Activated naive CD8-positive, alpha-beta T cell treated with anti-CD3 and anti-CD28 coated beads, Interleukin-2, amount 10 ng/mL, durations not matched to agents 7 days and 5 days (primary cell): Measurements from ENCODE around the gene NCAPG2. TPM values are rescaled to one million over a fixed set of nuclear protein-coding genes. Genes with fewer than 3 reads are reported as not detected.
A peak's percentile ranks its signal among the peaks of the same experiment; 100 is the strongest.

Source experiments
- ATAC-seq: fragments of 150-1000 bp; cut with Tn5 transposase; one replicate; pipeline ENCODE4 v1.10.0; 2021; ENCODE audit warnings: low read depth, moderate library complexity
- POLR2A ChIA-PET: fragments of 350-600 bp; sonication (Branson Sonifier 250); formaldehyde crosslinking; loops from one replicate; lab custom pipeline; 2021; ENCODE audit warnings: antibody characterized with exemption; lab: Charles Lee
- DNase-seq: peaks from one replicate; pipeline ENCODE4 v3.0.0; 2021
- H3K27ac Mint-ChIP-seq: one replicate; pipeline ENCODE4 v1.8.0; 2022; ENCODE audit warnings: mild to moderate bottlenecking, mixed read lengths
- H3K27me3 Mint-ChIP-seq: one replicate; pipeline ENCODE4 v1.8.0; 2022; ENCODE audit warnings: mild to moderate bottlenecking, moderate library complexity, mixed read lengths
- H3K36me3 Mint-ChIP-seq: one replicate; pipeline ENCODE4 v1.8.0; 2021; ENCODE audit warnings: mild to moderate bottlenecking, mixed read lengths
- H3K4me1 Mint-ChIP-seq: one replicate; pipeline ENCODE4 v1.8.0; 2021; ENCODE audit warnings: mixed read lengths
- H3K4me3 Mint-ChIP-seq: one replicate; pipeline ENCODE4 v1.8.0; 2022; ENCODE audit warnings: mild to moderate bottlenecking, moderate library complexity, mixed read lengths
- H3K9me3 Mint-ChIP-seq: one replicate; pipeline ENCODE4 v1.8.0; 2021; ENCODE audit warnings: mixed read lengths
- total RNA-seq, 2 experiments: library from RNA; stranded (reverse); gene quantifications; one replicate each; pipeline ENCODE4 v1.2.3, GENCODE V29; 2021

The NCAPG2 gene
- total RNA-seq, 2 experiments from 2014 or later = 123 to 126 TPM

- no peak for DNase-seq
- ATAC-seq = peak; percentile 22
- Mint-ChIP-seq H3K4me3 (no peak overlapping the region), H3K36me3 (peaks cover 29% of the 10 kb centered on the region), H3K9me3 (no peaks in the 10 kb centered on the region), H3K27ac (no peak overlapping the region), H3K27me3 (no peaks in the 10 kb centered on the region), H3K4me1 (peaks cover 7% of the 10 kb centered on the region)
- POLR2A ChIA-PET = interaction anchor here (0.7 to 1.8 kb wide), 2 partner anchors 11 to 37 kb away, joined by 3 to 6 read pairs; partner anchors contain the start of gene NCAPG2
Observed at GRCh38 chr7:158742065-158742821, 37.6 kb upstream of the NCAPG2 start.

GRCh38 chr7:158741294-158741666, 36.7 kb upstream of the NCAPG2 start:
- POLR2A ChIA-PET = interaction anchor here (0.7 to 1.8 kb wide), 2 partner anchors 10 to 36 kb away, joined by 3 to 6 read pairs; partner anchors contain the start of gene NCAPG2
- H3K4me3 Mint-ChIP-seq = no peak overlapping the region
- peaks cover 24% of the 10 kb centered on the region for H3K36me3 Mint-ChIP-seq
- no peaks in the 10 kb centered on the region for H3K9me3 Mint-ChIP-seq
- peaks cover 7% of the 10 kb centered on the region for H3K4me1 Mint-ChIP-seq
- ATAC-seq (no peak), DNase-seq (no peak)
- no peak overlapping the region for H3K27ac Mint-ChIP-seq
- H3K27me3 Mint-ChIP-seq = no peaks in the 10 kb centered on the region

- ATAC-seq = no peak
- Mint-ChIP-seq H3K27ac (peak overlapping the region; percentile 5), H3K4me1 (peaks cover 7% of the 10 kb centered on the region), H3K36me3 (peaks cover 19% of the 10 kb centered on the region), H3K9me3 (no peaks in the 10 kb centered on the region), H3K27me3 (no peaks in the 10 kb centered on the region), H3K4me3 (no peak overlapping the region)
- DNase-seq = no peak
- POLR2A ChIA-PET = no interaction called here
Observed at GRCh38 chr7:158740657-158741293, 36.2 kb upstream of the NCAPG2 start.

GRCh38 chr7:158740013-158740656, 35.5 kb upstream of the NCAPG2 start:
- Mint-ChIP-seq H3K27me3 (no peaks in the 10 kb centered on the region), H3K27ac (peak overlapping the region; percentile 31), H3K36me3 (peaks cover 20% of the 10 kb centered on the region), H3K4me3 (no peak overlapping the region), H3K4me1 (peaks cover 7% of the 10 kb centered on the region), H3K9me3 (no peaks in the 10 kb centered on the region)
- no peak for DNase-seq
- POLR2A ChIA-PET = no interaction called here
- peak; percentile 22 for ATAC-seq

GRCh38 chr7:158738841-158739240, 34.2 kb upstream of the NCAPG2 start:
- POLR2A ChIA-PET = no interaction called here
- Mint-ChIP-seq H3K4me1 (peaks cover 12% of the 10 kb centered on the region), H3K36me3 (peaks cover 23% of the 10 kb centered on the region), H3K4me3 (no peak overlapping the region), H3K27me3 (no peaks in the 10 kb centered on the region), H3K27ac (no peak overlapping the region), H3K9me3 (no peaks in the 10 kb centered on the region)
- DNase-seq (no peak), ATAC-seq (no peak)

- no peak overlapping the region for H3K27ac Mint-ChIP-seq
- DNase-seq = no peak
Observed at GRCh38 chr7:158737064-158737695, 32.6 kb upstream of the NCAPG2 start.

GRCh38 chr7:158735935-158736334, 31.3 kb upstream of the NCAPG2 start:
- Mint-ChIP-seq H3K27ac (no peak overlapping the region), H3K36me3 (peaks cover 20% of the 10 kb centered on the region)

More at GRCh38 chr7:158737064-158737695, 32.6 kb upstream of the NCAPG2 start:
- H3K36me3 Mint-ChIP-seq = peaks cover 21% of the 10 kb centered on the region
- no peaks in the 10 kb centered on the region for H3K27me3 Mint-ChIP-seq
- peaks cover 12% of the 10 kb centered on the region for H3K4me1 Mint-ChIP-seq
- ATAC-seq = no peak
- no peaks in the 10 kb centered on the region for H3K9me3 Mint-ChIP-seq
- no peak overlapping the region for H3K4me3 Mint-ChIP-seq
- POLR2A ChIA-PET = no interaction called here

GRCh38 chr7:158734861-158735260, 30.3 kb upstream of the NCAPG2 start:
- POLR2A ChIA-PET = no interaction called here
- ATAC-seq (no peak), DNase-seq (no peak)
- no peak overlapping the region for H3K27ac Mint-ChIP-seq
- peaks cover 7% of the 10 kb centered on the region for H3K4me1 Mint-ChIP-seq
- no peaks in the 10 kb centered on the region for H3K9me3 Mint-ChIP-seq
- no peaks in the 10 kb centered on the region for H3K27me3 Mint-ChIP-seq
- H3K36me3 Mint-ChIP-seq = peaks cover 25% of the 10 kb centered on the region
- no peak overlapping the region for H3K4me3 Mint-ChIP-seq

More at GRCh38 chr7:158735935-158736334, 31.3 kb upstream of the NCAPG2 start:
- Mint-ChIP-seq H3K4me1 (peaks cover 12% of the 10 kb centered on the region), H3K27me3 (no peaks in the 10 kb centered on the region), H3K9me3 (no peaks in the 10 kb centered on the region), H3K4me3 (no peak overlapping the region)
- POLR2A ChIA-PET = no interaction called here
- ATAC-seq = no peak
- no peak for DNase-seq

- Mint-ChIP-seq H3K4me1 (peaks cover 7% of the 10 kb centered on the region), H3K27me3 (no peaks in the 10 kb centered on the region), H3K9me3 (no peaks in the 10 kb centered on the region), H3K4me3 (no peak overlapping the region), H3K27ac (no peak overlapping the region), H3K36me3 (peaks cover 28% of the 10 kb centered on the region)
- ATAC-seq (no peak), DNase-seq (no peak)
- POLR2A ChIA-PET = no interaction called here
Observed at GRCh38 chr7:158733775-158734494, 29.3 kb upstream of the NCAPG2 start.

GRCh38 chr7:158733220-158733519, 28.6 kb upstream of the NCAPG2 start:
- H3K4me1 Mint-ChIP-seq = peaks cover 7% of the 10 kb centered on the region
- H3K36me3 Mint-ChIP-seq = peaks cover 24% of the 10 kb centered on the region
- ATAC-seq (no peak), DNase-seq (no peak)
- no peaks in the 10 kb centered on the region for H3K27me3 Mint-ChIP-seq
- H3K4me3 Mint-ChIP-seq = no peak overlapping the region
- H3K9me3 Mint-ChIP-seq = no peaks in the 10 kb centered on the region
- H3K27ac Mint-ChIP-seq = no peak overlapping the region
- POLR2A ChIA-PET = no interaction called here

GRCh38 chr7:158732494-158733219, 28.1 kb upstream of the NCAPG2 start:
- POLR2A ChIA-PET = interaction anchor here (1.7 kb wide), 1 partner anchor 9 kb away, joined by 3 read pairs; no protein-coding TSS in a partner anchor
- no peaks in the 10 kb centered on the region for H3K9me3 Mint-ChIP-seq
- no peaks in the 10 kb centered on the region for H3K27me3 Mint-ChIP-seq
- DNase-seq (no peak), ATAC-seq (no peak)
- H3K36me3 Mint-ChIP-seq = peaks cover 23% of the 10 kb centered on the region
- no peak overlapping the region for H3K27ac Mint-ChIP-seq
- H3K4me1 Mint-ChIP-seq = peaks cover 7% of the 10 kb centered on the region
- H3K4me3 Mint-ChIP-seq = no peak overlapping the region

- H3K27me3 Mint-ChIP-seq = no peaks in the 10 kb centered on the region
- no peak overlapping the region for H3K27ac Mint-ChIP-seq
- H3K36me3 Mint-ChIP-seq = peaks cover 19% of the 10 kb centered on the region
Observed at GRCh38 chr7:158731761-158732160, 27.2 kb upstream of the NCAPG2 start.

More at GRCh38 chr7:158731761-158732160, 27.2 kb upstream of the NCAPG2 start:
- no peak for DNase-seq
- ATAC-seq = no peak
- no peak overlapping the region for H3K4me3 Mint-ChIP-seq
- POLR2A ChIA-PET = interaction anchor here (1.7 kb wide), 1 partner anchor 10 kb away, joined by 3 read pairs; no protein-coding TSS in a partner anchor
- H3K9me3 Mint-ChIP-seq = no peaks in the 10 kb centered on the region
- peaks cover 7% of the 10 kb centered on the region for H3K4me1 Mint-ChIP-seq
